ENCODE measurements around the gene RHO. TPM values are rescaled to one million over a fixed set of nuclear protein-coding genes. Genes with fewer than 3 reads are reported as not detected.
"Not testable (repeated sequence)": the region's sequence is repeated elsewhere in the genome, so short reads cannot be mapped to it uniquely, and the experiment has no call there.

The RHO gene
- total RNA-seq, 3 donors from 2014 or later (not counting 1 experiment from before 2014, with no cell fraction given), result not detected

GRCh38 chr3:129543156-129543790 is 14.8 kb downstream of the RHO start, which contains the start of gene H1-8:
TSS of gene H1-8 (plus strand) at chr3:129543175. CDS start at chr3:129543219, 44 bp downstream.
- intact Hi-C loops (cut with micrococcal nuclease), result no loop called here
- no peaks in the 10 kb centered on the region for H3K36me3 ChIP-seq (ENCODE audit: control insufficient read depth, insufficient read depth, low read length)
- Mint-ChIP-seq H3K27me3 (ENCODE audit: low read depth in 2 of 2) (no peaks in the 10 kb centered on the region), H3K4me3 (no peak within 1 kb of the TSS), H3K9me3 (no peaks in the 10 kb centered on the region), H3K4me1 (peaks cover 0 to 6% of the 10 kb centered on the region in 2 donors), H3K27ac (peak within 1 kb of the TSS in 1 of 2 donors; percentile 10), H3K36me3 (no peaks in the 10 kb centered on the region)
- DNase-seq (no peak), ATAC-seq (no peak)
- H3K27ac ChIP-seq (ENCODE audit: low read length), result no peak within 1 kb of the TSS
- TF ChIP-seq CTCF (IDR thresholded peaks at IDR 0.05), result no peak
- no peaks in the 10 kb centered on the region for H3K4me1 ChIP-seq (ENCODE audit: control insufficient read depth, insufficient read depth, low read length)
- no peaks in the 10 kb centered on the region for H3K27me3 ChIP-seq (ENCODE audit: control insufficient read depth, insufficient read depth, low read length)
- no peak within 1 kb of the TSS for H3K4me3 ChIP-seq (ENCODE audit: low read length)
- no peaks in the 10 kb centered on the region for H3K9me3 ChIP-seq (ENCODE audit: control insufficient read depth, insufficient read depth, low read length)
- WGBS (ENCODE audit: insufficient coverage), result 93% methylated on average over 16 of the region's 16 CpGs

GRCh38 chr3:129543999-129544398 is 15.6 kb downstream of the RHO start:
- Histone ChIP-seq H3K4me1 (ENCODE audit: control insufficient read depth, insufficient read depth, low read length) (no peaks in the 10 kb centered on the region), H3K4me3 (ENCODE audit: low read length) (no peak overlapping the region), H3K36me3 (ENCODE audit: control insufficient read depth, insufficient read depth, low read length) (no peaks in the 10 kb centered on the region), H3K27ac (ENCODE audit: low read length) (no peak overlapping the region), H3K27me3 (ENCODE audit: control insufficient read depth, insufficient read depth, low read length) (no peaks in the 10 kb centered on the region), H3K9me3 (ENCODE audit: control insufficient read depth, insufficient read depth, low read length) (no peaks in the 10 kb centered on the region)
- Mint-ChIP-seq H3K27me3 (ENCODE audit: low read depth in 2 of 2) (no peaks in the 10 kb centered on the region), H3K9me3 (no peaks in the 10 kb centered on the region), H3K36me3 (no peaks in the 10 kb centered on the region), H3K27ac (peak overlapping the region in 1 of 2 donors; percentile 10), H3K4me3 (no peak overlapping the region), H3K4me1 (peaks cover 0 to 11% of the 10 kb centered on the region in 2 donors)
- intact Hi-C loops (cut with micrococcal nuclease), result no loop called here
- 97% methylated on average over 9 of the region's 9 CpGs for WGBS (ENCODE audit: insufficient coverage)
- DNase-seq (no peak), ATAC-seq (no peak)
- TF ChIP-seq CTCF (IDR thresholded peaks at IDR 0.05), result no peak

GRCh38 chr3:129545951-129546350 is 17.5 kb downstream of the RHO start:
- 93% methylated on average over 3 of the region's 3 CpGs for WGBS (ENCODE audit: insufficient coverage)
- ATAC-seq; H3K27ac ChIP-seq (ENCODE audit: low read length); H3K27ac Mint-ChIP-seq; H3K27me3 Mint-ChIP-seq (ENCODE audit: low read depth in 2 of 2); H3K4me3 Mint-ChIP-seq; DNase-seq; H3K4me3 ChIP-seq (ENCODE audit: low read length); H3K36me3 ChIP-seq (ENCODE audit: control insufficient read depth, insufficient read depth, low read length); H3K9me3 Mint-ChIP-seq; intact Hi-C loops (cut with micrococcal nuclease); H3K9me3 ChIP-seq (ENCODE audit: control insufficient read depth, insufficient read depth, low read length); H3K36me3 Mint-ChIP-seq; H3K4me1 ChIP-seq (ENCODE audit: control insufficient read depth, insufficient read depth, low read length); H3K27me3 ChIP-seq (ENCODE audit: control insufficient read depth, insufficient read depth, low read length): not testable (repeated sequence)
- peaks cover 0 to 15% of the 10 kb centered on the region in 2 donors for H3K4me1 Mint-ChIP-seq

- TF ChIP-seq CTCF (IDR thresholded peaks at IDR 0.05), result no peak
- Histone ChIP-seq H3K4me1 (ENCODE audit: control insufficient read depth, insufficient read depth, low read length) (no peaks in the 10 kb centered on the region), H3K4me3 (ENCODE audit: low read length) (no peak overlapping the region), H3K9me3 (ENCODE audit: control insufficient read depth, insufficient read depth, low read length) (no peaks in the 10 kb centered on the region), H3K27ac (ENCODE audit: low read length) (no peak overlapping the region), H3K36me3 (ENCODE audit: control insufficient read depth, insufficient read depth, low read length) (no peaks in the 10 kb centered on the region), H3K27me3 (ENCODE audit: control insufficient read depth, insufficient read depth, low read length) (no peaks in the 10 kb centered on the region)
- 96% methylated on average over 24 of the region's 24 CpGs for WGBS (ENCODE audit: insufficient coverage)
- no peak for DNase-seq
- ATAC-seq, result no peak
- no peak overlapping the region for H3K4me3 Mint-ChIP-seq
- no peak overlapping the region for H3K27ac Mint-ChIP-seq
- no peaks in the 10 kb centered on the region for H3K27me3 Mint-ChIP-seq (ENCODE audit: low read depth in 2 of 2)
- H3K4me1 Mint-ChIP-seq, result peaks cover 0 to 15% of the 10 kb centered on the region in 2 donors
- intact Hi-C loops (cut with micrococcal nuclease), result no loop called here
- H3K9me3 Mint-ChIP-seq, result no peaks in the 10 kb centered on the region
- H3K36me3 Mint-ChIP-seq, result no peaks in the 10 kb centered on the region
Observed at GRCh38 chr3:129547241-129547640, 18.8 kb downstream of the RHO start.

Measured in natural killer cell (primary cell).